H1 (cell line): ENCODE results near the gene C3orf38. TPM values are rescaled to one million over a fixed set of nuclear protein-coding genes. Genes with fewer than 3 reads are reported as not detected.

Source experiments
- CTCF ChIA-PET: fragments of 300-600 bp; sonication (Branson Sonifier 250); formaldehyde crosslinking; loops from one replicate; lab custom pipeline; 2021; ENCODE audit not compliant: partially characterized antibody; lab: Charles Lee
- POLR2A ChIA-PET: fragments of 300-600 bp; sonication (Branson Sonifier 250); formaldehyde crosslinking; loops from one replicate; lab custom pipeline; 2021; ENCODE audit warnings: inconsistent platforms; ENCODE audit not compliant: partially characterized antibody; lab: Charles Lee
- DNase-seq, 2 experiments: peaks; one replicate each; pipeline versions ENCODE4 v3.0.0 to v3.0.0-alpha.2; 2010 to 2022; ENCODE audit warnings: low spot score in 2 of 2, low read depth in 1 of 2, mixed read lengths in 1 of 2
- FAIRE-seq: peaks from 2 replicates; lab custom pipeline; 2011; peaks lifted over from hg19 to GRCh38; lab: Jason Lieb, UNC
- H2AFZ ChIP-seq: 2 replicates; pipeline ENCODE4 v1.8.1; 2012; ENCODE audit warnings: low read length, inconsistent platforms
- H2AK5ac ChIP-seq: 2 replicates; pipeline ENCODE4 v1.6.1; 2013; ENCODE audit warnings: low read depth, low read length
- H2BK120ac ChIP-seq: replicated peaks from 2 replicates; pipeline ENCODE3; 2013; ENCODE audit warnings: low read depth, low read length, inconsistent platforms
- H2BK12ac ChIP-seq: 2 replicates; pipeline ENCODE4 v1.6.1; 2013; ENCODE audit warnings: low read depth, low read length
- H2BK15ac ChIP-seq: 2 replicates; pipeline ENCODE4 v1.6.1; 2013; ENCODE audit warnings: low read length
- H2BK20ac ChIP-seq: 2 replicates; pipeline ENCODE4 v1.6.1; 2013; ENCODE audit warnings: low read length
- H2BK5ac ChIP-seq: 2 replicates; pipeline ENCODE4 v1.6.1; 2013; ENCODE audit warnings: low read depth, low read length
- H3K14ac ChIP-seq: 2 replicates; pipeline ENCODE4 v1.6.1; 2013; ENCODE audit warnings: inconsistent platforms; ENCODE audit not compliant: insufficient read length
- H3K18ac ChIP-seq: 2 replicates; pipeline ENCODE4 v1.6.1; 2013; ENCODE audit warnings: low read length; ENCODE audit errors: extremely low read depth
- H3K23ac ChIP-seq: 2 replicates; pipeline ENCODE4 v1.6.1; 2013; ENCODE audit warnings: inconsistent platforms; ENCODE audit not compliant: insufficient read length
- H3K23me2 ChIP-seq: 2 replicates; pipeline ENCODE4 v1.6.1; 2013; ENCODE audit warnings: low read depth, low read length
- H3K27ac ChIP-seq: 2 replicates; pipeline ENCODE4 v1.6.1; 2011; ENCODE audit warnings: low read depth, low read length, inconsistent platforms
- H3K27me3 ChIP-seq, 4 experiments: replicated peaks in 1 of 4; 1 replicate in 1 of 4; 2 replicates in 3 of 4; pipeline versions ENCODE4 v1.6.1 to v1.8.1; 2011 to 2013; ENCODE audit warnings: low read length in 3 of 4, mild to moderate bottlenecking in 3 of 4, inconsistent platforms in 2 of 4, mixed read lengths in 2 of 4, moderate library complexity in 1 of 4; ENCODE audit not compliant: control insufficient read depth in 3 of 4, insufficient read depth in 3 of 4; ENCODE audit errors: extremely low read depth in 1 of 4
- H3K36me3 ChIP-seq, 4 experiments: 2 replicates each; pipeline versions ENCODE4 v1.6.1 to v1.8.1; 2011 to 2013; ENCODE audit warnings: mild to moderate bottlenecking in 4 of 4, low read length in 3 of 4, moderate library complexity in 2 of 4, control low read depth in 1 of 4, inconsistent platforms in 1 of 4; ENCODE audit not compliant: insufficient read depth in 4 of 4, control insufficient read depth in 2 of 4
- H3K4ac ChIP-seq: replicated peaks from 2 replicates; pipeline ENCODE3; 2013; ENCODE audit warnings: low read length, low read depth, mixed read lengths, inconsistent platforms; ENCODE audit not compliant: insufficient read length
- H3K4me1 ChIP-seq, 4 experiments: replicated peaks in 1 of 4; 1 replicate in 1 of 4; 2 replicates in 3 of 4; pipeline versions ENCODE4 v1.6.1 to v1.8.1; 2011 to 2013; ENCODE audit warnings: low read length in 3 of 4, inconsistent platforms in 2 of 4, mixed read lengths in 1 of 4; ENCODE audit not compliant: insufficient read depth in 4 of 4, control insufficient read depth in 3 of 4
- H3K4me2 ChIP-seq, 2 experiments: 2 replicates each; pipeline versions ENCODE4 v1.6.1 to v1.8.1; 2011 to 2013; ENCODE audit warnings: low read depth in 2 of 2, low read length in 2 of 2, control low read depth in 1 of 2, inconsistent platforms in 1 of 2, mild to moderate bottlenecking in 1 of 2; ENCODE audit not compliant: insufficient read depth in 1 of 2
- H3K4me3 ChIP-seq, 4 experiments: fragments of 200-600, 300-600 bp in 1 of 4; sonication (generic), shearing (Covaris generic), sonication (Bioruptor Twin) in 1 of 4; 2 replicates each; pipeline versions ENCODE4 v1.5.1 to v1.8.1; 2011 to 2016; ENCODE audit warnings: low read length in 4 of 4, low read depth in 3 of 4, control low read depth in 2 of 4, inconsistent platforms in 2 of 4, mild to moderate bottlenecking in 2 of 4, mixed read lengths in 1 of 4, moderate library complexity in 1 of 4; ENCODE audit not compliant: insufficient read depth in 2 of 4; ENCODE audit errors: extremely low read depth in 1 of 4
- H3K56ac ChIP-seq: replicated peaks from 2 replicates; pipeline ENCODE3; 2013; ENCODE audit warnings: low read depth, mild to moderate bottlenecking, mixed read lengths, low read length, inconsistent platforms; ENCODE audit not compliant: insufficient read length
- H3K79me1 ChIP-seq: 2 replicates; pipeline ENCODE4 v1.6.1; 2013; ENCODE audit warnings: low read depth, low read length, control low read depth
- H3K79me2 ChIP-seq, 2 experiments: 2 replicates each; pipeline versions ENCODE4 v1.6.1 to v1.8.1; 2012 to 2013; ENCODE audit warnings: low read length in 2 of 2, mild to moderate bottlenecking in 2 of 2, inconsistent platforms in 1 of 2; ENCODE audit not compliant: insufficient read depth in 2 of 2, control insufficient read depth in 1 of 2
- H3K9ac ChIP-seq, 4 experiments: replicated peaks in 1 of 4; 1 replicate in 1 of 4; 2 replicates in 3 of 4; pipeline versions ENCODE4 v1.6.1 to v1.8.1; 2011 to 2013; ENCODE audit warnings: low read depth in 3 of 4, low read length in 3 of 4, control low read depth in 2 of 4, mild to moderate bottlenecking in 2 of 4, moderate library complexity in 2 of 4, inconsistent platforms in 1 of 4; ENCODE audit errors: extremely low read depth in 1 of 4
- H3K9me3 ChIP-seq, 2 experiments: 2 replicates each; pipeline versions ENCODE4 v1.6.1 to v1.8.1; 2012 to 2013; ENCODE audit warnings: mild to moderate bottlenecking in 2 of 2, moderate library complexity in 2 of 2, control low read depth in 1 of 2, inconsistent platforms in 1 of 2, low read depth in 1 of 2, low read length in 1 of 2, mixed read lengths in 1 of 2; ENCODE audit not compliant: insufficient read depth in 2 of 2
- H4K20me1 ChIP-seq, 2 experiments: replicated peaks in 1 of 2; 2 replicates each; pipeline versions ENCODE3 to v1.8.1; 2011 to 2013; ENCODE audit warnings: inconsistent platforms in 2 of 2, low read length in 2 of 2, mild to moderate bottlenecking in 1 of 2; ENCODE audit not compliant: insufficient read depth in 2 of 2, control insufficient read depth in 1 of 2
- H4K5ac ChIP-seq: 2 replicates; pipeline ENCODE4 v1.6.1; 2013; ENCODE audit warnings: low read length, low read depth, mixed read lengths, inconsistent platforms; ENCODE audit not compliant: insufficient read length
- H4K8ac ChIP-seq: 2 replicates; pipeline ENCODE4 v1.8.0; 2013; ENCODE audit warnings: mild to moderate bottlenecking, moderate library complexity, low read length, inconsistent platforms; ENCODE audit not compliant: insufficient read depth; ENCODE audit errors: extremely low read depth
- H4K91ac ChIP-seq: replicated peaks from 2 replicates; pipeline ENCODE3; 2013; ENCODE audit warnings: low read length, mixed read lengths, inconsistent platforms; ENCODE audit not compliant: insufficient read length
- EP300 ChIP-seq, 2 experiments: IDR thresholded peaks; 1 replicate in 1 of 2; 2 replicates in 1 of 2; pipeline ENCODE4 v1.6.1; 2011 to 2012; ENCODE audit warnings: low read depth in 2 of 2, low read length in 2 of 2, mild to moderate bottlenecking in 2 of 2, borderline replicate concordance in 1 of 2, inconsistent platforms in 1 of 2, moderate library complexity in 1 of 2
- HDAC2 ChIP-seq, 2 experiments: fragments of 300-600 bp in 1 of 2; sonication (generic) in 1 of 2; IDR thresholded peaks; 2 replicates each; pipeline ENCODE4 v1.6.1; 2011 to 2012; ENCODE audit warnings: low read depth in 2 of 2, low read length in 2 of 2, mild to moderate bottlenecking in 2 of 2, moderate library complexity in 2 of 2, borderline replicate concordance in 1 of 2, inconsistent platforms in 1 of 2
- POLR2AphosphoS5 ChIP-seq: IDR thresholded peaks from 2 replicates; pipeline ENCODE4 v1.6.1; 2011; ENCODE audit warnings: low read depth, low read length
- RNF2 ChIP-seq: fragments of 200-900, 300-1000 bp; sonication (generic); IDR thresholded peaks from 2 replicates; pipeline ENCODE4 v1.7.1; 2016; ENCODE audit warnings: borderline replicate concordance, low read depth, mild to moderate bottlenecking, antibody characterized with exemption, low read length; ENCODE audit not compliant: poor library complexity, severe bottlenecking; ENCODE audit errors: missing control alignments
- WGBS, 2 experiments: shearing (Covaris generic) in 1 of 2; methylation state at CpG; one replicate each; pipeline versions ENCODE4 v1.1.6 to v1.1.7; 2013 to 2015; ENCODE audit warnings: low lambda C conversion rate in 2 of 2, mixed read lengths in 2 of 2, inconsistent platforms in 1 of 2, low coverage in 1 of 2, missing lambda C conversion rate in 1 of 2; ENCODE audit not compliant: insufficient replicate concordance in 2 of 2, insufficient coverage in 1 of 2, insufficient read length in 1 of 2; ENCODE audit errors: extremely low coverage in 1 of 2, missing lambda C conversion rate in 1 of 2; 5-methylcytosine and 5-hydroxymethylcytosine counted together
- polyA plus RNA-seq, 7 experiments: library from polyadenylated mRNA; depleted of rRNA in 3 of 7; stranded (reverse) in 5 of 7; unstranded in 2 of 7; fragments of >200 nt in 5 of 7; fragments of 200-250 nt in 2 of 7; gene quantifications; 1 replicate in 5 of 7; 2 replicates in 1 of 7; 4 replicates in 1 of 7; pipeline versions ENCODE4 v1.2.1 to v1.2.3, GENCODE V29; 2011 to 2013; ENCODE audit warnings: missing spikeins in 2 of 7, mixed read lengths in 2 of 7
- total RNA-seq: library from RNA; stranded (reverse); fragmentation: NEBNext Ultra II Directional; extraction: Animal tissue kit (Norgen Biotek cat#: 25700); gene quantifications from 2 replicates; pipeline ENCODE4 v1.2.1, GENCODE V29; 2021
- TF ChIP-seq, protein P1 (sequence below): IDR thresholded peaks from 2 replicates; pipeline ENCODE4 v1.6.1; 2012; ENCODE audit warnings: inconsistent platforms

Gene C3orf38
- total and polyA plus RNA-seq, 2 of the 8 experiments (the other 6 are each of a cell fraction or from before 2014, with no cell fraction given): 8.6 to 32.1 TPM

DNA sequence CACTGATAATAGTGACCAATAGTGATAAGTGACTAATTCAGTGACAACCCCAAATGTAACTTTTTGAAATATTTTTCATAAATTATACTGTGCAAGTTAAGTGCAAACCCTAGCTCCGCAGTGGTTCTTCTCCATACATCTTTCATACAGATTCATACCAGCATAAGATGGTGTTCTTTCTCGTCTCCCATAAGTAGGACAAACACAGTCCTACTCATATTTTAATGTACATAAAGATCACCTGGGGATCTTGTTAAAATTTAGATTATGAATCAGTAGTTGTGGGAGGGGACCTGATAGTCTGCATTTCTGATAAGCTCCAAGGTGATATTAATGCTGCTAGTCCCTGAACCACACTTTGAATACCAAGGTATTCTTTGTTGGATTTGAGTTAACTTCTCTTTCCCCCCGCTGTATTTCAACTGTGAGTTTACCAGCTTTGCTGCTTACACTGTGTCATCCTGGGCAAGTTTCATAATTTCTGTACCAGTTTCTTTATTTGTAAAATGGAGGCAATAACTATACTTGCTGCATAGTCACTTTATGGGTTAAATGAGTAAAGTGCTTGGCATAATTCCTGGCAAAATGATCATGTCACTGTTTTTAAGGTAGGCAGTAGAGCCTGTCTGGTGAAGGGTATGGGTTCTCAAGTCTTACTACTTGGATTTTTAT lies 34.7 kb upstream of the C3orf38 start:
- Histone ChIP-seq H3K4ac (no peak overlapping the region), H3K9ac (no peak overlapping the region), H2BK120ac (no peak overlapping the region), H2BK20ac (no peak overlapping the region), H3K79me1 (no peaks in the 10 kb centered on the region)
- TF ChIP-seq, protein P1, sequence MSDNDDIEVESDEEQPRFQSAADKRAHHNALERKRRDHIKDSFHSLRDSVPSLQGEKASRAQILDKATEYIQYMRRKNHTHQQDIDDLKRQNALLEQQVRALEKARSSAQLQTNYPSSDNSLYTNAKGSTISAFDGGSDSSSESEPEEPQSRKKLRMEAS: no peak
- TF ChIP-seq RNF2: no peak
- TF ChIP-seq EP300 (IDR thresholded peaks at IDR 0.05; ENCODE audit: borderline replicate concordance in 1 of 2, low read depth in 2 of 2, low read length in 2 of 2): no peak
- TF ChIP-seq POLR2AphosphoS5: no peak
- TF ChIP-seq HDAC2 (IDR thresholded peaks at IDR 0.05; ENCODE audit: borderline replicate concordance in 1 of 2, low read depth in 2 of 2, low read length in 2 of 2): no peak
- TF ChIP-seq, all 59 proteins: peak for 0
- peaks cover 0 to 1% (median 0%) of the 10 kb centered on the region in 4 experiments; a peak in 1 of 7 replicates for H3K27me3 ChIP-seq
- CTCF ChIA-PET: interaction anchor here (1.2 to 2.8 kb wide), 4 partner anchors 9 to 30 kb away, joined by 3 to 10 read pairs (median 4); no protein-coding TSS in a partner anchor
- no peaks in the 10 kb centered on the region for H3K9me3 ChIP-seq
- H2BK15ac ChIP-seq: no peak overlapping the region
- no peaks in the 10 kb centered on the region; a peak in 1 of 8 replicates for H3K36me3 ChIP-seq
- H4K5ac ChIP-seq: no peak overlapping the region
- H3K23me2 ChIP-seq: no peaks in the 10 kb centered on the region
- no peak overlapping the region for H4K8ac ChIP-seq
- no peaks in the 10 kb centered on the region for H3K79me2 ChIP-seq
- H4K20me1 ChIP-seq: peaks cover 2 to 4% of the 10 kb centered on the region in 2 experiments
- no peaks in the 10 kb centered on the region for H3K4me1 ChIP-seq
- H3K27ac ChIP-seq: no peak overlapping the region
- no peak overlapping the region for H3K14ac ChIP-seq
- FAIRE-seq (no peak), DNase-seq (no peak)
- no peak overlapping the region for H2AK5ac ChIP-seq
- H3K23ac ChIP-seq: no peak overlapping the region
- POLR2A ChIA-PET: no interaction called here
- WGBS, 2 experiments: 95% methylated on average over 3 of the region's 3 CpGs; no CpG with 5 or more reads in 1 of the 2 experiments
- H2BK5ac ChIP-seq: no peak overlapping the region
- no peak overlapping the region for H3K4me3 ChIP-seq
- H3K4me2 ChIP-seq: no peak overlapping the region
- H3K18ac ChIP-seq: no peak overlapping the region
- no peak overlapping the region for H2BK12ac ChIP-seq
- H3K56ac ChIP-seq: no peak overlapping the region
- no peak overlapping the region for H2AFZ ChIP-seq
- H4K91ac ChIP-seq: no peak overlapping the region
